GM19351 (cell line): ENCODE data around the gene PCSK6.
A peak's percentile ranks its signal among the peaks of the same experiment; 100 is the strongest.

Source experiments
- ATAC-seq: cut with Tn5 transposase; IDR thresholded peaks from one replicate; pipeline ENCODE4 v1.9.1; 2021; ENCODE audit warnings: mild to moderate bottlenecking, moderate library complexity; ENCODE audit not compliant: unreplicated experiment

PCSK6 gene

DNA sequence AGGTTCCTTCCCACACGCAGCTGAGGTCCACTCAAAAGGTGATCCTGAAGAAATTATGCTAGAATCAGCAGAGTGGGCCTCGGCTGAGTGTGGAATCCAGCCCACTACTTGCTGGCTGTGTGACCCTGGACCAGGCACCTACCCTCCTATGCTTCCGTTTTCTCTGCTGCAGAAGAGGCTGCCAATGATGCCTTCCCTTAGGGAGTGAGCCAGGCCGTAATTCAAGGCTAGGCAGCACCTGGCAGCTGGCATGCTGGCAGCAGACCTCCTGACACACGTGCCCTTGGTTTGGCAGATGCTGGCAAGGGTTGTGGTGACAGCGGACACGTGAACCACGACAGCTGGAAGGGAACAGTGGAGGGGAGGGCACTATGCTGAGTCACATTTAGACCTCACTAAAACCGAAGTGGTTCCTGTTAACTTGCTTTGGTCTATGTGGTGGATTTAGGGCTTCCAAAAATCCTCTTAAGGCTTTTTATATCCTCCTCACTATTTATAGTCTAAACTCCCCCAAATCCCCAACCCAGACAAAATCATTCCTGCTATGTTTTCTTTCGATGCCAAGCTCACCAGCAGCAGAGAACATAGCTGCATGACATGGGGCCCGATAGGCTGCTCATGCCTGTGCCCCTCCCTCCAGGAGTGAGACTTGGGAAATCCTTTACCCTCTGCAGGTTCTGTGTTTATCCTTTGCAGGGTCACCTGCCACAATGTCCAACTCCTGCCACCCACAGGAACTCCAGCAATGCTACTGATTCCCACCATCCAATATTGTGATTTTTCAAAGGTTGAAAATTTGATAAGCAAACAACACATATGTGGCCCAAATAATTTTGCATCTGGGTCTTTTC, 10.6 kb upstream of the PCSK6 start:
- ATAC-seq, result peak; percentile 39

DNA sequence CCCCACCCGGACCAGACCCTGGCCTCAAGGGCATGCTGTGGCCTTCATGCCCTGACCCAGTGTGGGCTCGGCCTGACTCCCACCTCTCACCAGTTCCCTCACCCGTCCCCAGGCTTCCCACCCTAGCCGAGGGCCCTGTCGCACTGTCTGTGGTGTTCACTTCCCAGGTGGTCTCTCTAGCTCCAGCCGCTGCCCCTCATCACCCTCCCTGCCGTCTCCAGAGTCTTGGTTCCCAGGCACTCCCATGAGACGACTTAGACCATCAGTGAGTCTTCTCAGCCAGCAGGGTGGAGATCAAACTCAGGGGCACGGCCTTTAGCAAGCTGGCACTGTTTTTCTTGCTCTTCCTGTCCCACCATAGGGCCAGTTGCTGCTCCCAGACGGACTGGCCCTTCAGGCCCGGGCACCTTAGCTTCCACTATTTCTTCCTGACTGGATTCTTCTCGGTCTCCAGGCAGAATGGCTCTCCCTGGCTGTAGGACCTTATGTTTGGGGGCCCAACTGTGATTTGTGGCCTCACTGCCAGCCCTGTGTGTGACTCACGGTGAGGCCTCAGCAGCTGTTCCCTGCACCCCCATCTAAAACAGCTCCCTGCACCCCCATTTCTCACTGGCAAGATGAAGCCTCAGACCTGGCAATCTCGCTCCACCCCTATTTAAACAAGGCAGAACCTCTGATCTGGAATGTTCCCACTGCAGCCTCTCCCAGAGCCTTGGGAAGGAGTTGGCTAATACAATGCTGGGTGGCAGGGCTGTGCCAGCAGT, 9.4 kb upstream of the PCSK6 start:
- no peak for ATAC-seq

DNA sequence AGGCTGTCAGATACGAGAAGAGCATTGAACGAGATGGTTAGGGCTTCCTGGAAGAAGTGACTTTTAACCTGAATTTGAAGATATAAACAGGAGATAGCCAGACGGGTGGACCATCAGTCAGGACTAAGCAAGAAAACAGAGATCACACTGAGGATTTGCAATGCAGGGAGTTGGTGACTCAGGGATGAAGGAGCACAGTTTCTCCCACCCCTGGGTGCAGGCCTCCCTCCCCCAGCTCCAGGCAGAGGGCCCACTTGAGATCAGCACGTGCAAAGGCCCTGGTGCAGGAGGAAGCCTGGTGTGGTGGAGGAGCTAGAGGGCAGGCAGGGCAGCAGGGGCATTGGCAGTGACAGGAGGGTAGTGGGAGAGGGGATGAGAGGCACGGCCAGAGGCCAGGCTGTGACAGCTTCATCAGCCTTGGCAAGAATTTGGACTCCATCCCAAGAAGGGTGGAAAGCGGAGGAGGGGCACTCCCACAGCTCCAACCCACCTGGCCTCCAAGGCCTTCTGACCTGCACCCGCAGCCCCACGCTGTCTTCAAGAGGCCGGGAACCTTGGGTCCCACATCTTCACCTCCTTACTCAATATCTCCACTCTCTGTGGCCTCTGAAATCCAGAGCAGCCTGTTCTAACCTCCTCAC, 8.7 kb upstream of the PCSK6 start:
- ATAC-seq, result no peak

DNA sequence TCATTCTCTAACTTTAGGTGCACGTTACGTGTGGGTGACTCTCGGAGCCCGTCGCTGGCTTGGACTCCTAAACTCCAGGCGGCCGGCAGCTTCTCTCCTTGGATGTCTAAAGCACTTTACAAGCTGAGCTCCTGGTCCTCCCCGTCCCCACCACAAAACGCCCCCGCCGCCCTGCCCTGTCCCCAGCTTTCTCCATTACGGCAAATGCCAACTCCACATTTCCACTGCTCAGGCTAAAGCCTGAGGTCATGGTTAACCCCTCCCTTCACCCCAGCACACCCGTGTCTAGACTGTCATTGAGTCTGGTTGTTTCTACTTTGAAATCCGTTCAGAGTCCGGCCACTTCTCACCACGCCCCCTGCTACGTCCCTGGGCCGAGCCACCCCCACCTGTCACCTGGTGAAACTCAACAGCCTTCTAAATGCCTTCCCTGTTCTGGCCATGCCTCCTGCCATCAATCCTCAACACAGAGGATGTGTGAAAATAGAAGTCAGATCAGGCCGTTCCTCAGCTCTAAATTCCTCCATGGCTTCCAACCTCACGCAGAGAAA, 8.1 kb upstream of the PCSK6 start:
- no peak for ATAC-seq

DNA sequence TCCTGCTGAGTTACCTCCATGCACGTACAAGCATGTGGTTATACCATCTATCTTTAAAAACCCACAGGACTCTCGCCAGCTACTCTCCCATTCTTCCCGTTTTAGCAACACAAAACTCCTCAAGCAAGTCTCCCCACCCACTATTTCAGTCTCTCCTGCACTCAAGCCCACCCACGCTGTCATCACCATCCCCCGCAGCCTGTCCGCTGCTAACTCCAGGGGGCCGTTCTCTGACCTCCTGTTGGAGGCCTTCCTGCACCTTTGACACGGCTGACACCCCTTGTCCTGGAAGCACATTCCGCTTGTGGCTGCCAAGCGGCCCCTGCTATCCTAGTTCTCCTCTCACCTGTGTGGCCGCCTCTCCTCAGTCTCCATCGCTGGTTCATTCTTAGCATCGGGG, 7.5 kb upstream of the PCSK6 start:
- ATAC-seq, result no peak

DNA sequence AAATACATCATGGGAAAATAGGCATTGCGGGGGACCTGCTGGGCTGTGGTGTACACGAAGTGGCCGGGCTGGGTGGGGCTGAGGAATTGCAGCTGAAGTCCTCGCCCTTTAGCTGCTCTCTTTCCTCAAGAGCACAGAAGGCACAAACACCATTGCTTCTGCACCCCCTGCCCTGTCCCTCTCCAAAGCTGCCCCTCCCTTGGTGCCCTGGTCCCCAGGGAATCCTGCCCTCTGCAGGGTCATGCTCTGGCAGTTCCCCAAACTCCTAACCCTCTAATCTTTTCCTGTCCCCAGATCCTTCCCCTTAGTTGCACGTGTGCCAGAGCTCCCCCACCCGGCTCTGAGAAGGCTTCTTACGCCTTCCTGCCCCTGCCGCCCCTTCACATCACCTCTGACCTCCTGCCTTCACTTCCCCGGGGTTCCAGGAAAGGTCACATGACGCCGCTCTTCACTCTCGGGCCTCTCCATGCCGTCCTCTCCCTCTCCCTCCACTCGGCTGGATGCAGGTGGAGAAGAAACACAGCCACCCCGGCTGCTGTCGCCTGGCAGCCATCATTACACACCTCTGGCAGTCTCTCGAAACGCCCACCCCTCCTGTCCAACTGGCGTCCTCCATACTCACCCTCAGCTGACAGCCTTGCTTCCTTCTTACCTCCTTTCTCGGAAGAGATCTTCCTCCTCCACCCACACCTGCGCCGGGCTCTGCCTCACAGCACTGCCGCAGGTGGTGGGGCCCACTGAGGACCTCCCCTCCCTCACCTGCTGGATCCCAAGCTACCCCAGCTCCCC, 6.9 kb upstream of the PCSK6 start:
- ATAC-seq, result no peak

DNA sequence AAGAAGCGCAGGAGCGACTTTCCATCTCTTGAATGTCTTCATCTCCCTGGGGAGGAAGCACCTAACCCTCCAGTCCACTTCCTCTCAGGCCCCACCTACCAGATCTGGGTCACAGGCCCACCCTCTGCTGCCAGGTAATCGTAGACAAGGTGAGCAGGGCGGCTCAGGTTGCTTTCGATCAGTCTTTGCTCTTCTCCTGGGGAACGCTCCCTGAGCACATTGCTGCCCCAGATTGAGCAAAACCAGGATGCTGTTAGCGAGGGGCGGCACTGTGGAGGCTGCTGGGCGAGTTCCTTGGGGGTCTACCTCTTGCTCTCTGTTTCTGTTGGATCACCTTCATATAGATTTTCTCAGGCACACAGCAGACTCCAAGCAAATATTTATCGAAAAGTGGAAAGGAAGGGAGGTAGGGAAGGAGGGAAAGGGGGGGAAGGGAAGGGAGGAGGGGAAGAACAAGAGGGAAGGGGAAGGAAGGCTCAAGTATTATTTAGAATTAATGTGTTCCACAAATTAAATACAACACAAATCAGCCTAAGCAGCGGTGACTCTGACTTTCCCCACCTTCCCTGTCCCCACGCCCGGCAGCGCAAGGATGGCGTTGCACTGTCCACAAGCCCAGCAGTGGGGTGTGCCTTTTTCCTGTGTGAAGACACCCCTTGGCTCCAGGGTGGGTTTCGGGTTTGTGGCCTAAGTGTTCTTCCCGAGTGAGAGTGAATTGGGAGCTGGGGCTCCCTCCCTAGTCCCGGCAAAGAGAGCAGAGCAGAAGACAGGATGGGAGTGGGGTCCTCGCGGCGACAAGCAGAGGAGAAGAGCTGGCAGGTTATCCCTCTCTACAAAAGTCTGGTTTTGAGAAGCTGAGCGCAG, 6.1 kb upstream of the PCSK6 start:
- no peak for ATAC-seq

DNA sequence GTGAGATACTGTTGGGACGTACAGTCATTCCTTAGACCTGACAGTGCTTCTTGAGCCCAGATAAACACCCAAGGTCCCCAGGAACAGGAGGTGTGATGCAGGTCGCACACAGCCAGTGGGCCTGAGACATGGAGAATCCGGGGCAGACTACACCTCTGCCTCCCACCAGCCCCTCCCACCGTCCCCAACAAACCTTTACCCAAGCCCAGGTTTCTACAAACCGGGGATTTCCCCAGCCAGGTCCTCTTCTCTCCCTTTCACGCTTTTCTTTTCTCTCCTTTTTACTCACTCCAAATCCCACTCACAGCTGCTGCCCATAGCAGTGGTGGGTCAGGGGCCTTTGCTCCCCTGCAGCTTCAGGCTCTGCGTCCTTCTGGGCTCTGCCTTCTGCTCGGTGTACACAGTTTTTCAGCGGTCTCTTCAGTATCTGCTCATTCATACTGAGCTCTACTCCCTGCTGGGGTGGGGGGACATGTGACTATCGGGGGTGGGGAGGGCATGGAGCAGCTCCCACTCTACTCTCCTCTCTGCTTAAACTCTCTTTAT, 4.8 kb upstream of the PCSK6 start:
- ATAC-seq, result no peak

DNA sequence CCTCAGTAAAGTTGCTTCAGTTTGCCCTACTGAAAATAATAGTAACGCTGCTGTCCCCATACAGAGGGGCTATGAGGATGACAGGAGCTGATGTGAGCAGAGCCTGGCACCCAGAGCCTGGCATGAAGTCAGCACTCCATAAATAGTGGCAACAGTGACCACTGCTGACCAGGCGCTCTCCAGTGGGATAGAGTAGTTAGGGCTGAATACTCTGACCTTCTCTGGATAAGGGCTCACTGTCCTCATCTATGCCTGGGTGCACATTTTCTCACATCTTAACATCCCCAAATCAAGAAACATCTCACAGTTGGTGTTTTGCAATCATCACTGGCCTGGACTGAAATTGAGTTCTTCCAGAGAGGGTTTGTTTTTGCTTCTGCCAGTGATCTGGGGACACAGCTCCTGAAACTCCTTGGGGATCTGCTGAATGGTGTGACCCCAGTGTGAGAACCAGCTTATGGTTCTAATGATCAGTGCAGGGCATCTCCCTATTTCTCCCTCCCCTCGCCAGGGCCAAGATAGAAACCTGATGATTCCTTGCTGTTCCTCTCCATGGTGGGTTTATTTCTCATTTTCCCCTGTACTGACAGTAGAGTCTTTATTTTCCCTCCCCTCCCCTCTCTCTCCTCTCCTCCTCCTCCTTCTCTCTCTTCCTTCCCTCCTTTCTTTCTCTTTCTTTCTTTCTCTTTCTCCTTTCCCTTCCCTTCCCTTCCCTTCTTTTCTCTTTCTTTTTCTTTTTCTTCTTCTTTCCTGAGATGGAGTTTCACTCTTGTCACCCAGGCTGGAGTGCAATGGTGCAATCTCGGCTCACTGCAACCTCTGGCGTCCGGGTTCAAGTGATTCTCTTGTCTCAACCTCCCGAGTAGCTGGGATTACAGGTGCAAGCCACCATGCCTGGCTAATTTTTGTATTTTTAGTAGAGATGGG, 3.5 kb upstream of the PCSK6 start:
- ATAC-seq, result no peak

DNA sequence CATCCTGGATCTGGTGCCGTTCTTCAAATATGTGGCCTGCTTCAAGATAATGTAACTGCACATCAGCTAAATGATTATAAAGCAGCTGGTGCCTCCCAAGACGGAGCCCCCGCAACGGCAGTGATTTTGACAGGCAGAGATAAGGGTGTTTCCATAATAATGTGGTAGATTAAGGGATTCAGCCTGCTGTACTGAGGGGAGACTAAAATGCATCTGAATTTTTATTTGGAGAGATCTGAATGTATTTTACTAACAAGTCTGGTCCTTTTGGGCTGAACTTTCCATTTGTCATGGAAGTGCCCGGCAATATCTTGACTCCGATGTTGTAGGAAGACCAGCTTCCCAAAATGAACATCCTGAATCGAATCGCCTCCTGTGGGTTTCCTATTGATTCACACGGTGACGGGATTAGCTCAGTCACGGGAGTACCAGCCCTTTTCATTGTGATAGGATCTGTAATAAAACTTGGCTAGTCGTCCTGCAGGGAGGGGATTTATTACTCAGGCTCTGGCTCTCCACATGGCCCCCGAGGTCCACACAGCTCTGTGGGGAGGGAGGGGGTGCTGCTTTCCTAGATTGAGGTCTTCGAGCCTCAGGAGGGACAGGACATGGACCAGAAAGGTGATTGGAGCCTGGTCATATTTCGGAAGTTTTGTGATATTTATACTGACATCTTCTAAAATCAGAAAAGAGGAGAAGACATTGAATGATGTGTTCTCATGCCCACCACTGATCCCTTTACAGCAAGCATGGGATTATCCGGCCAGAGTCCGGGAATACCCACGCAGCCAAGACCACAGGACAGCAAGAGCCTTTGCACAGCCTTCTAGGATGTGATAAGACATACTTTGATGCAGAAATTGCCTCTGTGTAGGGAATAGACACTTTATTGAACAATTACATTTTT, 2.5 kb upstream of the PCSK6 start:
- ATAC-seq, result no peak

DNA sequence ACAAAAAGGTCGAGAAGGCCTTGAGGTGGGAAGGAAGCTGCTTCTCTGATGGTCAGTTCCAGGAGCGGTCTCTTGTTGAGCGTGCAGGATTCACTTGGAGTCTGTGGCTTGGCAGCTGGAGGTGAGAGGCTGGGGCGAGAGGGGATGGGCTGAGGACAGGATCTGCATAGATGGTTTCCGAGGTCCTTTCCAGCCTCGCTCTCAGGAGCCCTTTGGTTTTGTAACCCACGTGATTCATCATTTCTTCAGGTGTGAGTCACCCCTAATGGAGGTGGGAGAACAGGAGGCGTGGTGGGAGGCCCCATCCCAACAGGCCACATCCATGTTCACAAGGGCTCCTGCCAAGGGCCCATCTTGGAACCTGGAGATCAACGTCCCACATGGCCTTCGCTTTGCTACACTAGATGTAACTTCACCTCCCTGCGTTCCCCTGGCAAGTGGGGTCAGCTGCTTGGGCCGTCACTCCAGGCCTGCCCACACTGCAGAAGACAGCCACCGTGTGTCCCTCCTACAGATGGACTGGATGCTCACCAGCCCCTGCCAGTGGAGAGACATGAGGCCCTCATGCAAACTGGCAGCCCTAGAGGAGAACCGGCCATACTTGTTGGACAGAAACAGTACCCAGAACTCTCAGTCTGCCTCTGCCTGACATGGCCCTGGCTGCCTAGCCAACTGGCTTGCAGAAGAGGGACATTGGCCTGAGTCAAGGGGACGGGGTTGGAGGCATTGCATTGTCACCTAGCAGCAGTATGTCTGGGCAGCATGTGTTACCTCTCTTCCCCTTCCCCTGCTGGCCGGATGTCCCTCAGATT, 1.6 kb upstream of the PCSK6 start:
- no peak for ATAC-seq

DNA sequence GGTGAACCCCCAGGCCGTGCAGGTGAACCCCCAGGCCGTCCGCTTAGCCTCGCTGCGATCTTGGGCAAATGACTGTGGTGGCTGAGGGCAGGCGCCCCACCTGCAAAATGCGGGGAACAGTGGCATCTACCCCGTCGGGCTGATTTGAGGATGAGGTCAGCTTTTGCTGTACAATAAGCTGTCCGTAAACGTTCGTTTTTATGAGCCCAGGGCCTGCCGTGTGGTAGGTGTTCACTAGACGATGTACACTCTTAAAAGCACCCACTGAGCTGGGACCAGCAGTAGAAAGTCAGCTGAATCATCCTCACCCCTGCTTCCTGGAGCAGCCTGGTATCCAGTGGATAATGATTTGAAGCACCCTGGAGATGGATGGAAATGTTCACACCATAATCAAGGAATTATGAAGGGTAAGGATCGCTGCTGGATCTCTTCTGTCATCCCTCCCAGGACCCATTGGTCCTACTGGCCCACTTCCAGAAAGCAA, 943 bp upstream of the PCSK6 start:
- no peak for ATAC-seq

DNA sequence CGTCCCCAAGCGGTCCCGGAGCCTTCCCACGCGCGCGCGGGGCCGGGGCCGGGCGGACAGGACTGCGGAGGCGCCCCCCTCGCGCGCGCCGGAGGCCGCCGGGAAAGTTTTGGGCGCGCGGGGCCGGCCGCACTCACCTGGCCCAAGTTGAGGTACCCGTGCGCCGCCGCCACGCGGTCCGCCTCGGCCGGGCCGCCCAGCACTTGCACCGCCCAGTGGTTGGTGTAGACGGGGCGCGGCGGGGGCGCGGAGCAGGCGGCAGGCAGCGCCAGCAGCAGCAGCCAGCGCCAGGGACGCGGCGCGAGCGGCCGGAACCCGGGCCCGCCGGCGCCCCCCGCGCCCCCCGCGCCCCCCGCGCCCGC, 289 bp downstream of the PCSK6 start:
- no peak for ATAC-seq

DNA sequence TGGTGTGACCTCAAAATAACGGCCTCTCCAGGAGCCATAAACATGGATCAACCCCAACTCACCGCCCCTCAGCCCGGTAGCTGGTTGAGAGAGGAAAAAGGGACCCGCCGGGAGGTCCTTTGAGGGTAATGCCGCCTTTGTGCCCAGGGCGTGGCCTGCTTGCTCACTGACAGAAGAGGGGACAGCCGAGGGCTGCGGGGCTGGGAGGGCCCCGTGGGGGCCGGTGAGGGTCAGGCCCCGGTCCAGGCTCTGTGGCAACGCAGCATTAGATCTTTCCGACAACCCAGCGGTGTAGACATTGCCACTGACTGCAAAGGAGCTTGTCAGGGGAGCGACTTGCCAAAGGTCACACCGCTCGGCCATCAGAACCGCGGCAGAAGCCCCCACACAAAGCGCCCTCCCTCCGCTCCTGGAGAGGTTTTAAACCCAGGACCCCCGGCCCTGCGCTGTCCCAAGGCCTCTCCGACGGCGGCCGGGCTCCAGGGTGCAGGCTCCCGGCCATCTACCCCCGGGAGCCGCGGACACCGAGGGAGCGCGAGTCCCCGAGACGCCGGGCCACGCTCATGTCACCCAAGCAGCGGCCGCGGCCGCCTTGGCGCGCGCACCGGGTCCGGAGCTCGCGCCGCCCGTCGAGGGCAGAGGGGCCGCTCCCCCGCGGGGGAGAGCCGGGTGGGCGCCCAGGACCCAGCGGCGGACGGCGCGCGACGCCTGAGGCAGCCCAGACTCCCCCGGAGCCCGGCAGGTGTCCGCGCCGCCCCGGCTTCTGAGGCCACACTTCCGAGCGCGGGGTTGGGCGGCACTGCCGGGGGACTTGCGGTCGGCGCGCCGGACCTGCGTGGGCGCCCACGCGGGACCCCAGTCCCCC, 975 bp downstream of the PCSK6 start:
- no peak for ATAC-seq

DNA sequence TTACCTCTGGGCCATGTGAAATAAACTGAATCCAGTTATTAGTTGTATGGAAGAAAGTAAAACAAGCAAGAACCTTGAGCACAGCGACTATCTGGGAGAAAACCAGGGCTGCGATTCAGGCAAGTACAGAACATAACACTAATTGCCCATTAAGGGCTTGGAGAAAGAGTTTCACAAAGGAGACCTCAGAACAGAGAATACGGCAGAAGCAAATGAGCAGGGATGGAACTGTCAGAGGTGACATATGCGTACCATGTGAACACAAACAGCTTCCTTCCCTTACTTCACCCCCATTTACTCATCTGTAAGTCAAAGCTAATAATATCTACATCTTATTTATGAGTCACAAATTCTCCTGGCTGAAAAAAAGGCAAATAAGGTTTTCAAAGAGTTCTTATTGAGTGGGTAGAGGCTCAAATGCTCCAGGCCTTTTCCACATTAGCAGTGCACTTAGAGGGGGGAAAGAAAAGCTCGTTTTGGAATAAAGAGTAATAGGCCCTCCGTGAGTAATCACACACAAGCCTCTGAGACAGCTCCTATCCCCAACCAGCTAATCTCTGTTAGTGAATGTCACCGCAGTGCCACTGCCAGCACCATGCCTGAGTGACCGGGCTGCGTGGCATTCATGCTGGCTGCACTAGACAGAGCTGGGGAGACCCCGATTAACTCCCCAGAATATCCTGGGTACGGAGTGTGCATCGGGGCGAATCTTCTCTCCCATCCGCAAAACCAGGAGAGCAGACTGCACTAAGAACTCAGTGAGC, 2.6 kb downstream of the PCSK6 start:
- ATAC-seq, result no peak
